Kasumi-1 (cell line): ENCODE results near the gene SCLY.
"Not testable (repeated sequence)": the region's sequence is repeated elsewhere in the genome, so short reads cannot be mapped to it uniquely, and the experiment has no call there.

Source experiments
- DNase-seq, 2 experiments: peaks; one replicate each; lab custom pipeline; 2025; lab: John Stamatoyannopoulos, UW

Gene SCLY, protein sequence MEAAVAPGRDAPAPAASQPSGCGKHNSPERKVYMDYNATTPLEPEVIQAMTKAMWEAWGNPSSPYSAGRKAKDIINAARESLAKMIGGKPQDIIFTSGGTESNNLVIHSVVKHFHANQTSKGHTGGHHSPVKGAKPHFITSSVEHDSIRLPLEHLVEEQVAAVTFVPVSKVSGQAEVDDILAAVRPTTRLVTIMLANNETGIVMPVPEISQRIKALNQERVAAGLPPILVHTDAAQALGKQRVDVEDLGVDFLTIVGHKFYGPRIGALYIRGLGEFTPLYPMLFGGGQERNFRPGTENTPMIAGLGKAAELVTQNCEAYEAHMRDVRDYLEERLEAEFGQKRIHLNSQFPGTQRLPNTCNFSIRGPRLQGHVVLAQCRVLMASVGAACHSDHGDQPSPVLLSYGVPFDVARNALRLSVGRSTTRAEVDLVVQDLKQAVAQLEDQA

GRCh38 chr2:238060542-238061314, at the start of gene SCLY:
Gene SCLY (plus strand): TSS chr2:238061001. CDS start chr2:238061055, 54 bp downstream.
- DNase-seq = peak; percentile 63 to 82

- DNase-seq = no peak
Measured at GRCh38 chr2:238013806-238014205, 47.0 kb upstream of the SCLY start.

- DNase-seq = no peak
Measured at GRCh38 chr2:238015705-238016104, 45.1 kb upstream of the SCLY start.

DNA sequence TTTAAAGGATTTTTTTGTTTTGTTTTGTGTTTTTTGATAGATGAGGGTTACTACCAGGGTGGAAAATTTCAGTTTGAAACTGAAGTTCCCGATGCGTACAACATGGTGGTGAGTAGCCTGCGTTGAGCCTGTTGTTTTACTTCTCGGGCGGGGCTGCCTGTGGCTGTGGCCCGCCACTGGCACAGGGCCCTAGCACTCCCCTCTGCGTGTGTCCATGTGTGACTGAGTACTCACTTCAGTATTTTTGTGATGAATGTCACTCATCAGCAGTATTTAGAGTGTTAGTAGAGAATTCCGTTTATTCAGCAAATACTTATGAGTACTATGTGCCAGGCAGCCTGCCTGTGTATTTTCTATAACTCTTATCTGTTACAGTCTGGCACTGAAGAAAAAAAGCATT, 44.3 kb upstream of the SCLY start:
- DNase-seq = no peak

- DNase-seq = no peak
Measured at GRCh38 chr2:238019962-238020361, 40.8 kb upstream of the SCLY start.

GRCh38 chr2:238020816-238021215, 40.0 kb upstream of the SCLY start:
- DNase-seq = no peak

GRCh38 chr2:238021327-238021726, 39.5 kb upstream of the SCLY start:
- DNase-seq = no peak

- no peak for DNase-seq
Measured at GRCh38 chr2:238022594-238023157, 38.1 kb upstream of the SCLY start.

DNA sequence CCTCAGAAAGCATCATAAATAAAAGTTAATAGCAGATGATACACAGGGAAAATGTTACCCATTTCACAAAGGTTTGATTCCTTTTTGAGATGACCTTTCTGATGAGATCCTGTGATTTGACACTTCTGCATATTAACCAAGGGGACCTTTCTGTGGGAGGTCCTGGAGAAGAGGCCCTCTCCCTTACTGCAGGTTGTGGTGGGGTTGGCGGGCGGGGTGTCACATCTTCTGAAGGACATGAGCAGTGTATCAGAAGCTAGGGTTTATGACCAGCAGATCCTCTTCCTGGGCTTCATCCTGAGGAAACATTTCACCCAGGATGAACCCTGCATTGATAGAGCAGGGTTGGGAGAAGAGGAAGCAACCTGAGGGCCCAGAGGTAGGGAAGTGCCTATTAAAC, 37.2 kb upstream of the SCLY start:
- DNase-seq = no peak

DNA sequence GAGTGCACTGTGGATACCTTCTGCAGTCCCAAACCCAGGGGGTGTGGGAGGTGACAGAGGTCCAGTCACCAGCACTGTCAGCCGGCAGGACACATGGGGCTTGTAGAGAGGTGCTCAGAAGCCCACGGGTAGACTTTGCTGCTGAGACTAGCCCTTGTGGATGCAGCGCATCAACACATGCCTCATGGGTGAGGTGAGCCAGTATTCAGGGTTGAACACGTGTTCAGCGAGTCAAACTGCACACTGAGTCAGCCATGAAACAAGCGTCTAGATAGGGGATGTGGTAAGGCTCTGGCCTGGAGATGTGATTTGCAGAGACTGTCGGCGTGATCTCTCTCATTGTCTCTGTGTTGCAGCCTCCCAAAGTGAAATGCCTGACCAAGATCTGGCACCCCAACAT, 35.8 kb upstream of the SCLY start:
- DNase-seq = no peak

DNA sequence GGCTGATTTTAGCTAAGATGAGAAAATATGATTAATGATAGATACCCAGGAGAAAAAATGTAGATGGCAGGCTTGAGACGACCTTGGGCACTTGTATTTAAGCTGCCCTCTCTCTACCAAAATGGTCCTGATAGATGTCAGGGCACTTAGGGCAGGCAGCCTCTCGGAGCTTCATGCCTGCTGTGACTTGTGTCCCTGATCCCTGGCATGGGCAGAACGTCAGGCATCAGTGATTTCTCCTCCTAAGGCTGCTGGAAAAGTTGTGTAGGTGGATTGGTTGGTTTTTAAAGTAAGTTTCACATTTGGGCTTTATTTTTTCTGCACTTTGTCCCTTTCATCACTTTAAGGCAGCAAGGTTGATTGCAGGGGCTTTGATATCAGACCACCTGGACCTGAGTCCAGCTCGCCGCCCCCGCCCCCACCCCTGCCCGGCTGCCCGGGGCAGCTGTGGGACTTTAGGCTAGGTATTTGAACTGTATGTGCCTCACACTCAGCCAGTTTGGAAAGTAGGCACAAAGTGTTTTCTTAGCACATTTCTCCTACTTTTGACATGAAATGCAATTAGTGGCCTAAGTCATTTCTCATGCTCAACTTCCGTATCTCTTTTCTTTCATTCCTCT, 35.0 kb upstream of the SCLY start:
- DNase-seq = no peak

DNA sequence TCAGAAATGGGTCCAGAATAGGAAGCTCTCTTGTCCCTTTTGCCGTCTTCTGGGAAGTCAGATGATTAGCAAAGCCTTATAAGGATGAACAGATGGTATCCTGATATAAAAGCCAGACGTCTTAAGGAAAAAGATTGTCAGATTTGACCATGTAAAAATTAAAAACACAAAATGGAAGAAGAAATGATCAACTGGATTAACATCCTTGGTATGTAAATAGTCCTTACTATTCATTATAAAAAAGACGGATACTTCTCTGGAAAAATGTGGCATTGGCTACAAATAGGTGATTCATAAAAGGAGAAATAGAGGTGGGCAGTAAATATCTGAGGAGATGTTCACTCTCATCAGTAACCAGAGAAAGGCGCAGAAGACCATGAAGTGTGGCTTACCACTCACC, 33.7 kb upstream of the SCLY start:
- DNase-seq = no peak

GRCh38 chr2:238027591-238028415, 33.0 kb upstream of the SCLY start:
- peak in 1 of 2 experiments; percentile 2 for DNase-seq

GRCh38 chr2:238029853-238030252, 30.9 kb upstream of the SCLY start:
- no peak for DNase-seq

- no peak for DNase-seq
Measured at GRCh38 chr2:238030422-238031155, 30.2 kb upstream of the SCLY start.

DNA sequence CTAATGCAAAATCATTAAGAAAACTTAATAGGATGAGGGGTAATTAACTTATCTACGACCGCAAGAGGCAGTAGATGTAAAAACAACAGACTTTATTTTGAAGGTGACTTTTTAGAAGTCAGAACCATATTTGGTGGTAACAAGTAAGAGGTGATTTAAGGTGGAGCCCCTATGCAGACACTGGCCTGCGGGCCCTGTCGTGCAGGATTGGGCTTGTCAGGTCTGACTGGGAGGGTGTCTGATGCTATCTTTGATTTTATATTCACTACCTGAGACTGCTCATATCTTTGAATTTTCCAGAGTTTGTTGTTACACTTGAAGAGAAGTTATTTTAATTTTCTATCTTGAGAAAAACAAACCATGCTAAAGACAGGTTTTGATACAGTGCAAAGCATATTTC, 29.1 kb upstream of the SCLY start:
- no peak for DNase-seq

- no peak for DNase-seq
Measured at GRCh38 chr2:238032755-238033337, 28.0 kb upstream of the SCLY start.

GRCh38 chr2:238033991-238034390, 26.8 kb upstream of the SCLY start:
- DNase-seq = not testable (repeated sequence)

DNA sequence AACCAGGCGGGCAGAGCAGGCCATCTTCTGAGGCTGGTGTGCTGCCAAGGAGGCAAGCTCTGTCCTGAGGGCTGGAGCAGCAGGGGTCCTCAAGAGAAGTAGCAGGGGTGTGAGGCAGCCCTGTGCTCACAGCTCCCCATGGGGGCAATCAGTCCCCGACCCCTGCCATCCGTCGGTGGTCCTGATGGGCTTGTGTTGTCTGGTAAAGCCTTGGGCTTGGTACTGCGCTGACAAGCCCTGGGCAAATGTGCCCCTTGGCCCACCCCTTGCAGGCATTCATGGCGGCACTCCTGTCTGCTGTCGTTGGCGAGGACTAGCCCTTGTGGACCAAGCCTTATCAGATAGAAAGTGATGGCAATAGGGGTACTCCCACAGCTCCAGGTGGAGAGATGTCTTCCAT, 22.6 kb upstream of the SCLY start:
- DNase-seq = no peak

- DNase-seq = no peak
Measured at GRCh38 chr2:238039151-238039550, 21.6 kb upstream of the SCLY start.
